Activated gamma-delta T cell treated with Interleukin-2 at 50 U/mL for 16 hours (primary cell): ENCODE data around the gene GALNT7.

Experiments
- DNase-seq: peaks from one replicate; pipeline ENCODE4 v3.0.0-alpha.2; 2020

The GALNT7 gene

DNA sequence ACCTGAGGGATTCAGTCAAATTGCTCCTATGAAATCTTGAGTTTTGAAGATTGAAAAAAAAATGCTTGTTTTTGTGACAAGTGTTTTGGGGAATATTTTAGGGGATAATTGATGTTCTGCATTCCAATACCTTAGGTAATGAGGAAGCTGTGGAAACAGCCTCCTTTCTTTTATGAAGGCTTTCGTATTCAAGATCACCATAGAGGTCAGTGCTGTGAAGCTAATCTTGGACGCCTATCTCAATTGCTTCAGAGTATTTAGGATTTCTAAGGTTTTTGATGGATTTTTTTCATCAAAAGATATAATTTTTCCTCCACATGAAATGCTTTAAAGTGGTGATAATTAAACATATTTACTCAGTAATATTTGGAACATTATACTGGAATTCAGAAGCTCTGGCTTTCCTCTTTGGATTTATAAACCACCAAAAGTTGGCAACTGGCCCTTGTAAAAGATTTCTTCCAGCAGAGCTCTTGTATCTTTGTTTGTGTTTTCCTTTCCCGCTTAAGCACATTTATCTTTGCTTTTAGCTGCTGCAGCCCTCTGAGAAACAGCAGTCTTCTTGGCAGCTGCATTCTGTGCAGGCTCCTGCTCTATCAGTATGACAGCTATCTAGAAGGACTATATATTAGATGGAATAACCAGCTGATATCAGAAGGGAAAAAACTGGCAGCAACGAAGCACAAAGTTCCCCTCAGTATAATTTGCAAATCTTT lies 101.9 kb downstream of the GALNT7 start:
- DNase-seq: no peak

DNA sequence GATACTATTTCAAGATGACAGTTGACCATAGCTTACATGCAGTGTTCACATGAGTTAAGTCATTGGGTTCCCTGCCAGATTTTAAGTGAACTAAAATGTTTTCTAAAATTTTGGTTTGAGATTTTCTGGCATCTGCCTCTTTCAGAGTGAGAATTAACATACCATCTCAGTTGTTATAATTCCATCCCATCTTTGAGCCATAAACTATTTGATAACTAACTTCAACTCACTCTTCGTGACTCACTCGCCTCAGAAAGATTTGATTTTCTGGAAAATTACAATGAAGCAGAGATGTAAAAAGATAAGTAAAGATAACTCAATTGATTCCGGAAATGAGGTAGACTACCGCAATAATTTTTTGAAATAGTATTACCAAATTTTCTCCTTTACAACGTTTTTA lies 103.7 kb downstream of the GALNT7 start:
- no peak for DNase-seq

- DNase-seq: no peak
Observed at GRCh38 chr4:173272996-173273395, 104.4 kb downstream of the GALNT7 start.

- no peak for DNase-seq
Observed at GRCh38 chr4:173273941-173274340, 105.3 kb downstream of the GALNT7 start.

DNA sequence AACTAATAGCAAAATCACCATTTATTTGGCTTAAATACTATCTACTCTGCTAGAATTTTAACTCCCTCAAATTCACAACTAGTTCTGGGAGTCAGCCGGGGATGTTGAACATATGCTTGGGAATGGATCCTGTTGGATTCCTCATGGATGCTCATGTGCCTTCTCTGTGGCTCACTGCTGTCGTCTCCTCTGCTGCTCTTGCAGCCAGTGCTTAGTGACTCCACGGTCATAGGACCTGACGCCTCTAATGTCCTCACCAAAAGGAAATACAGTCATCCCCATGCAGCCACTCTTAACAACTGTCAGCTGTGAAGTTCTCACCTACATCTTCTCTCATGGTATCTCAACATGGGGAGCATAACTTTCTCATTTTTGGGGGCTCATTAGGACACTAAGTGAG lies 106.1 kb downstream of the GALNT7 start:
- no peak for DNase-seq

GRCh38 chr4:173275150-173275549 lies 106.5 kb downstream of the GALNT7 start:
- DNase-seq: no peak

DNA sequence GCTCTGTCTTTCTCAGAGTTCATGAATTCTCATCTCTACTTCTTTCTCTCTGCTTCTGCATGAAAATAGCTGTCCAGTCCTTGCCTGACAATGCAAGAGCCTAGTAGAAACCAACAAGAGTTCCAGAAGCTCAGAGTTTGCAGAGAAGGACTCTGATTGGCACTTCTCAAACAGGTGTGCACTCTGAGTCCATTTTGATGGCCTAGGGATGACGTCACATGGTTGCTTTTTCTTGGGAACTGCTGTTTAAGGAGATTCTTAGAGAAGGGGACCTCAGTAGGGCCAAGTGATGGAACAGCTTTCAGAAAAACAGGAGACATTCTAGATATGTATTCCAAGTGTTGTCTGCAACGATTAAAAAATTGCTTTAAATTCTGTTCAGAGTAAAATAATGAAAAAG lies 108.7 kb downstream of the GALNT7 start:
- no peak for DNase-seq

DNA sequence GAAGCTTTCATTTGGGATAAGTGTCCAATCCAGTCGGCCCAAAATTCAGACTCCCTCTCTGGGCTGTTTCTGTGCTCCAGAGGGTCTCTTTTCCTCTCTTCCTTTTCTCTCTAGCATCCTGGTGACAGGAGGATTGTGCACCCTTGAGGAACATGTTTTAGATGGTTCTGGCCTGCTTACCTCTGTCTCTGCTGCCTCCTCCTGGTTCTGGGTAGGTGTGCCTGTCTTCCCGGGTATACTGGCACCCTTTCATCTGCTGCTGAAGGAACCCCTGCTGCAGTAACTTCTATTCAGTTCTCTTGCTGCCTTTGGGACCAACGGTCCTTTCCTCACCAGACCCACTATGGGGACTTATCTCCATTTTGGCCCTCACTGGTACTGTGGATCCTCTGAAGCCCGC lies 112.4 kb downstream of the GALNT7 start:
- no peak for DNase-seq

GRCh38 chr4:173281406-173282255 lies 113.0 kb downstream of the GALNT7 start:
- DNase-seq: no peak

GRCh38 chr4:173282256-173282562 lies 113.6 kb downstream of the GALNT7 start:
- no peak for DNase-seq

- DNase-seq: no peak
Observed at GRCh38 chr4:173282626-173283025, 114.0 kb downstream of the GALNT7 start.

DNA sequence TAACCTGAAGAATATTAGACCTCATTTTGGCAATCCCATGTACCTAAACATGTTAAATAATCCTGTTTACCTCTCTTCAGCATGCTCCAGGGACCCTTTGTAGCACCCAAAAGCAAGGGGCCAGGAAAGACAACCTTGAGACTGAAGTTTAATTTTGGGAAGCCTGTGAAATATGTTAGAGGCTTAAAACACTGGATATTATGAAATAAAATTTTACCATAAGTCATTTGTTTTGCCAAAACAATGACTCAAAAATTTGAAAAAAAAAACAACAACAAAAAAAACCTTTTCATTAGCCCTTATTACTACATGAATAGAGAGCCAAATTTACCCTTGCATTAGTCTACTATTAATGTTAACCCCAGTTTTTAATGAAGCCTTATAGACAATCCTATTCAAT lies 115.9 kb downstream of the GALNT7 start:
- DNase-seq: no peak

GRCh38 chr4:173287486-173287885 lies 118.9 kb downstream of the GALNT7 start:
- no peak for DNase-seq

GRCh38 chr4:173288296-173288695 lies 119.7 kb downstream of the GALNT7 start:
- peak; percentile 70 for DNase-seq

- DNase-seq: no peak
Observed at GRCh38 chr4:173288698-173289352, 120.2 kb downstream of the GALNT7 start.

DNA sequence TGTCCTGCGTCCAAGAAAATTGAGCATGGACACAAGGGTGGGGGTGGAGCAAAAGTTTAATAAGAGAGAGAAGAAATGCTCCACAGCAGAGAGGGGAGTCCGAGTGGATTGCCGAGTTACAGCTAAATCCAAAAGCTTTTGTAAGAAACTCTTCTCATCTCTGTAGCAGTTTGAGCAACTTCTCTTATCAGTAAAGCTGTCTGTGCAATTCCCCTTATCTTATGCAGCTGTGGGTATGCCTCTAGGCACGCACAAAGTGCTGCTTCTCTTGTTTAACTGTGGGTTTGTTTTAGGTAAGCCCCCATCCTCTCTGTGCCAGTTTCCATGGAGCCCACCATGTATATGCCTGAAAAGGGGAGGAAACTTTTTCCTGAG lies 120.7 kb downstream of the GALNT7 start:
- no peak for DNase-seq

- DNase-seq: no peak
Observed at GRCh38 chr4:173291899-173292298, 123.3 kb downstream of the GALNT7 start.

DNA sequence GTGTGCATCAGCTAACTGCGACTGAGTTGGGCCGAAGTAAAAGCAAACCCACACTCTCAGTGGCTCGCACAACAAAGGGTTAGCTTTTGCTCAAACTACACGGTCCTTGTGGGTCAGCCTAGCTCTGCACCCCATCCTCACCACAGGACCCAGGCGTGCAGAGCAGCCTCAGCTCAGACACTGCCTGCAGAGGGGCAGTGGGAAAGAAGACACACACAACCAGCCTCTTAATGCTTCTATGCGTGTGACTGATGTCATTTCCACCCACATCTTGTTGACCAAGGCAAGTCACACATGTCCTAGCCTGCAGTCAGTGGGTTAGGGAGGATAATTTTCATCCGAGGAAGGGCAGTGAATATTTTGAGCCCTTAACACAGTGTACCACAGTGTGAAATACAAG lies 125.1 kb downstream of the GALNT7 start:
- DNase-seq: no peak

DNA sequence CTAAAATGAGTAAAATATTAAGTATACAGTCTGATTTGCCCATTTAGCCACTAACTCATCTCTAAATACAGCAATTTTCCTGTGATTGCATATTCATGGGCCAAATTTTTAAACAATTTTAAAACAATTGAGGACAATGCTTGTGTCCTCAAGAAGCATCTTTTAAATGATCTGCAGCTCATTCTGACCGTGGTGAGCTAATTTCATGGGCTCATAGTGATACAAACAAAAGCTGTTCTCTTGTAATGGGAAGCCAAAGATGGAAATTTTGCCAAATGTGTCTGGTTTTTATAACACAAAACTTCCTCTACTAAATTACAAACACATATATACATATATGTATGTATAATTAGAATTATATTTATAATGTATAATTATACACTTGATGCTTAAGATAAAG lies 125.8 kb downstream of the GALNT7 start:
- no peak for DNase-seq

- DNase-seq: no peak
Observed at GRCh38 chr4:173301518-173302201, 133.0 kb downstream of the GALNT7 start.

- no peak for DNase-seq
Observed at GRCh38 chr4:173307778-173308177, 139.2 kb downstream of the GALNT7 start.

- no peak for DNase-seq
Observed at GRCh38 chr4:173311368-173311767, 142.8 kb downstream of the GALNT7 start.

GRCh38 chr4:173314715-173315114 lies 146.1 kb downstream of the GALNT7 start:
- no peak for DNase-seq

DNA sequence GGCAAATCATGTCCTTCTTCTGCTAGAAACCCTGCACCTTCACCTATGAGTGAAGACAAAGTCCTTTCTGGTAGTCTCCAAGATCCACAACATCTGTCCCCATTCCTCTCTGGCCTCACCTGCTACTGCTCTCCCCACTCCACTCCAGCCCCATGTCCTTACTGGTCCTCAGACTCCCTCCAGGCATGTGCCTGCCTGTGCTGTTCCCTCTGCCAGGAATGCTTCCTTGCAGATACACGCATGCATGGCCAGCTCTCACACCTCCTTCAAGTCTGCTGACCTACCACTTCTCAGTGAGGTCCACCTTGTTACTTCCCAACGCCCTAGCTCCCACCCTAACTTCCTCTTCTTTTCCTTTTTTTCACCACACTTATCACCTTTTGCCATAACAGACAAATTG lies 147.4 kb downstream of the GALNT7 start:
- no peak for DNase-seq
